Activated CD4-positive, CD25-positive, alpha-beta regulatory T cell treated with anti-CD3 and anti-CD28 coated beads, Interleukin-2, amount 50 U/mL, for 16 hours (primary cell): Measurements from ENCODE around the gene SECISBP2.

Experiments
- DNase-seq: peaks from one replicate; pipeline ENCODE4 v3.0.0-alpha.2; 2020; ENCODE audit warnings: low read depth, low spot score

Gene SECISBP2

DNA sequence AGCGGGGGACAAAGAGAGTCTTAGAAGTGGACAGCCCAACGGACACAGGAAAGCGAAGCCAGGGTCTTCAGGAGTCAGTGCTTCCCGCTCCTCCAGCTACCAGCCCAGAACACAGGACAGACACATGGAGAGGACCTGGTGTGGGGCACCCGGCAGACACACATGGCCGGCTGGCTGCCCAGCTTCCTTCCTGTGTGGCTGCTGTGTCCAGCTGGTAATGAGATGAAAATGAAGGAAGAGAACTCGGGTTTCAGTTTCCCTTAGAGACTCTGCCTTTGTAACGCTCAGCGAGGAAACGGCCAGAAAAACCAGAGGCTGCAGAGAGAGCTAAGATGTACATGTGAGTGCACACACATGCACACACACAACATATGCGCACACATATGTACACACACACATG, 87.5 kb downstream of the SECISBP2 start:
- DNase-seq = no peak

DNA sequence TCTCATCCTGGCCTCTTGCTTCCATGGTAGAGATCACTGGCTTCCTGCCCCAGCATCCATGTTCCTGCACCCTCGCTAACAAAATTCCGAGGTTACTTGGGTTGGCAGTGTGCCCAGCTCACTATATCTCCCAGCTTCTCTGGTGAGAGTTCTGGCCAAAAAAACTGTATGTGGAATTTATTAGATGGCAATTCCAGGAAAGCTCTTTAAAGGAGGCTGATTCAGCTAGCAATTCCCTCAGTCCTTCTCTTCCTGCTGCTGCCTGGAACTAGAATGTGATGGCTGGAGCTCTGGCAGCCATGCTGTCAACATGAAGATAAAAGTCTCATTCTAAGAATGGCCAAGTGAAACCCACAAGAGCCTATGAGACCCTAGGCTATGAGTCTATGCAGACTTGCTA, 88.8 kb downstream of the SECISBP2 start:
- no peak for DNase-seq

DNA sequence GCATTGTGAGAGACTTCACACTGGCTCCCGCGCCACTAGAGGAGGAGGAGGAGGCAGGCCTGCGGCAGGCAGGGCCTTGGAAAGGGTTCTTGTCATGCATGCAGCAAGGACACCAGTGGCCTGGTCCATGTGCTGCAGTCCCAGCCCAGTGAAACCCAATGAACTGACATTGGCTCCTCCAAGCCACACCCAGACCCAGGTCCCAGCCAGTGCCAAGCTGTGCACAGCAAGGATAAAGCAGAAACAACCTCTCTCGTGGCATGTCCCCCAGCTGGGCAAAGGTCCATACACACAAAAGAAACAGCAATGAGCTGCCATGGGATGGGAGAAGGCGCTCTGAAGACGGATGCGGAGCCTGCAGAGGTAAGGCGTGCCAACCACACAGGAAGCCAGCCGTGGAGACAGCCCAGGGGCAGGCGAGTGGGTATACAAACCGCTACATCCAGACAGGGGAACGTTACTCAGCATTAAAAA, 90.4 kb downstream of the SECISBP2 start:
- DNase-seq = no peak
